BLaER1 treated with 17β-estradiol and CSF1 and Interleukin-3, amounts not matched to agents 10 nM and 100 nM (cell line): ENCODE results near the gene CDKAL1.
"Not testable (repeated sequence)": the region's sequence is repeated elsewhere in the genome, so short reads cannot be mapped to it uniquely, and the experiment has no call there.

Experiments used
- H3K27ac ChIP-seq, 11 experiments: shearing (Covaris generic); formaldehyde crosslinking; 2 replicates each; pipeline ENCODE4 v1.8.1; 2022
- H3K27me3 ChIP-seq, 11 experiments: shearing (Covaris generic); formaldehyde crosslinking; 2 replicates each; pipeline ENCODE4 v1.8.1; 2022
- H3K36me3 ChIP-seq, 11 experiments: shearing (Covaris generic); formaldehyde crosslinking; 2 replicates each; pipeline ENCODE4 v1.8.1; 2022
- H3K4me1 ChIP-seq, 10 experiments: shearing (Covaris generic); formaldehyde crosslinking; 2 replicates each; pipeline ENCODE4 v1.8.1; 2022
- H3K4me2 ChIP-seq, 11 experiments: shearing (Covaris generic); formaldehyde crosslinking; 2 replicates each; pipeline ENCODE4 v1.8.1; 2022
- H3K4me3 ChIP-seq, 10 experiments: shearing (Covaris generic); formaldehyde crosslinking; 2 replicates each; pipeline ENCODE4 v1.8.1; 2022
- H3K9ac ChIP-seq, 11 experiments: shearing (Covaris generic); formaldehyde crosslinking; 2 replicates each; pipeline ENCODE4 v1.8.1; 2022
- H3K9me3 ChIP-seq, 11 experiments: shearing (Covaris generic); formaldehyde crosslinking; replicated peaks in 1 of 11; 2 replicates each; pipeline ENCODE4 v1.8.1; 2022
- H4K20me1 ChIP-seq, 11 experiments: shearing (Covaris generic); formaldehyde crosslinking; 2 replicates each; pipeline ENCODE4 v1.8.1; 2022
- Cebpa-rat ChIP-seq, 11 experiments: shearing (Covaris generic); IDR thresholded peaks; 2 replicates each; pipeline ENCODE4 v1.8.1; 2022

CDKAL1 gene

GRCh38 chr6:21084656-21085055, 550.4 kb downstream of the CDKAL1 start:
- peaks cover 0 to 4% (median 0%) of the 10 kb centered on the region in 11 experiments; a peak in 2 of 22 replicates for H3K9me3 ChIP-seq
- no peaks in the 10 kb centered on the region for H3K27me3 ChIP-seq
- no peaks in the 10 kb centered on the region for H4K20me1 ChIP-seq
- no peak overlapping the region for H3K4me2 ChIP-seq
- peaks cover 0 to 20% (median 9%) of the 10 kb centered on the region in 11 experiments; a peak in 15 of 22 replicates for H3K36me3 ChIP-seq
- H3K4me1 ChIP-seq, result no peaks in the 10 kb centered on the region
- no peak overlapping the region for H3K27ac ChIP-seq
- no peak overlapping the region for H3K4me3 ChIP-seq
- H3K9ac ChIP-seq, result no peak overlapping the region
- TF ChIP-seq Cebpa-rat (IDR thresholded peaks at IDR 0.05), result no peak

- H3K4me2 ChIP-seq, result no peak overlapping the region
- no peaks in the 10 kb centered on the region for H4K20me1 ChIP-seq
- H3K9me3 ChIP-seq, result peaks cover 0 to 4% (median 0%) of the 10 kb centered on the region in 11 experiments; a peak in 2 of 22 replicates
- H3K27ac ChIP-seq, result no peak overlapping the region
- no peaks in the 10 kb centered on the region for H3K4me1 ChIP-seq
- H3K4me3 ChIP-seq, result no peak overlapping the region
- no peaks in the 10 kb centered on the region for H3K27me3 ChIP-seq
- H3K36me3 ChIP-seq, result peaks cover 0 to 20% (median 9%) of the 10 kb centered on the region in 11 experiments; a peak in 15 of 22 replicates
- no peak for TF ChIP-seq Cebpa-rat (IDR thresholded peaks at IDR 0.05)
- no peak overlapping the region for H3K9ac ChIP-seq
Observed at GRCh38 chr6:21085211-21085610, 551.0 kb downstream of the CDKAL1 start.

GRCh38 chr6:21085643-21086042, 551.4 kb downstream of the CDKAL1 start:
- no peaks in the 10 kb centered on the region for H3K4me1 ChIP-seq
- no peak overlapping the region for H3K9ac ChIP-seq
- H3K4me3 ChIP-seq, result no peak overlapping the region
- no peaks in the 10 kb centered on the region for H4K20me1 ChIP-seq
- no peaks in the 10 kb centered on the region for H3K27me3 ChIP-seq
- H3K36me3 ChIP-seq, result peaks cover 0 to 20% (median 9%) of the 10 kb centered on the region in 11 experiments; a peak in 15 of 22 replicates
- TF ChIP-seq Cebpa-rat (IDR thresholded peaks at IDR 0.05), result peak in 1 of 11 experiments; percentile 35; a peak in 1 of 22 replicates
- H3K27ac ChIP-seq, result no peak overlapping the region
- H3K9me3 ChIP-seq, result peaks cover 0 to 4% (median 0%) of the 10 kb centered on the region in 11 experiments; a peak in 1 of 22 replicates
- no peak overlapping the region for H3K4me2 ChIP-seq

DNA sequence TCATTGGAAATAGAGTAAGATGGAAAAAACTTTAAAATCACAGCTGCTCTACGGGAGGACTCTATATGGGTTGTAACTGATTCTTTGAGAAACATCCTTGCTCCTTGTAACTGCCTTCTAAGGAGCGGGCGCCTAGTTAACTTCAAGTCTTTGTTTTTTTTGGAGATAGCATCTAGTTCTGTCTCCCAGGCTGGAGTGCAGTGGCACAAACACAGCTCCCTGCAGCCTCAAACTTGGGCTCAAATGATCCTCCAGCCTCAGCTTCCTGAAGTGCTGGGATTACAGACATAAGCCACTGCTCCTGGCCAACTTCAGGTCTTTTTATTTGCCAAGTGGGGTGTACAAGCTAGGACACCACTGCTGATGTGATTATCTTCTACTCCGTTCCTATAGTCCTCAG, 552.9 kb downstream of the CDKAL1 start:
- Histone ChIP-seq H3K4me3 (no peak overlapping the region), H3K9me3 (peaks cover 0 to 4% (median 0%) of the 10 kb centered on the region in 11 experiments; a peak in 1 of 22 replicates), H3K27me3 (no peaks in the 10 kb centered on the region), H3K9ac (no peak overlapping the region), H3K27ac (no peak overlapping the region), H4K20me1 (no peaks in the 10 kb centered on the region), H3K4me2 (no peak overlapping the region), H3K4me1 (no peaks in the 10 kb centered on the region), H3K36me3 (peaks cover 0 to 20% (median 9%) of the 10 kb centered on the region in 11 experiments; a peak in 15 of 22 replicates)
- no peak for TF ChIP-seq Cebpa-rat (IDR thresholded peaks at IDR 0.05)

DNA sequence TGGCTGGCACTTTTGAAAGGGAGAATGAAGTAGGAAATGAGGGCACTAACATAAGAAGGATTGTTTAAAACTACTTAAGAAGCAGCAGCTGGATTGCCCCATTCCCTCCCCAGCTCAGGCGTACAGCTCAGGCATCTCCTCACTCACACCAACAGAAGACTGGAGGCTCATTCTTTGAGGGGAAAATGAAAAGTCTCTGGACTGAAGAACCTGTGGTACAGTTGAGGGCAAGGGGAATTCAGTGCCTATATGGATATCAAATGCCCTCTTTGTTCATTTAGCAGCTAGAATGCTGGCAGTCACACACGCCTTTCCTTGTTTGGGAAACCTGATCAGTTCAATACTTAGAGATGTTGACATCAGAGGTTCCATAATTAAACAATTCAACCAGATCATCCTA, 557.2 kb downstream of the CDKAL1 start:
- Histone ChIP-seq H3K4me1 (no peaks in the 10 kb centered on the region), H3K9me3 (no peaks in the 10 kb centered on the region), H3K4me3 (no peak overlapping the region), H3K36me3 (peaks cover 0 to 6% (median 4%) of the 10 kb centered on the region in 11 experiments; a peak in 5 of 22 replicates), H3K4me2 (no peak overlapping the region), H3K27ac (no peak overlapping the region), H4K20me1 (no peaks in the 10 kb centered on the region), H3K9ac (no peak overlapping the region), H3K27me3 (no peaks in the 10 kb centered on the region)
- TF ChIP-seq Cebpa-rat (IDR thresholded peaks at IDR 0.05), result no peak

DNA sequence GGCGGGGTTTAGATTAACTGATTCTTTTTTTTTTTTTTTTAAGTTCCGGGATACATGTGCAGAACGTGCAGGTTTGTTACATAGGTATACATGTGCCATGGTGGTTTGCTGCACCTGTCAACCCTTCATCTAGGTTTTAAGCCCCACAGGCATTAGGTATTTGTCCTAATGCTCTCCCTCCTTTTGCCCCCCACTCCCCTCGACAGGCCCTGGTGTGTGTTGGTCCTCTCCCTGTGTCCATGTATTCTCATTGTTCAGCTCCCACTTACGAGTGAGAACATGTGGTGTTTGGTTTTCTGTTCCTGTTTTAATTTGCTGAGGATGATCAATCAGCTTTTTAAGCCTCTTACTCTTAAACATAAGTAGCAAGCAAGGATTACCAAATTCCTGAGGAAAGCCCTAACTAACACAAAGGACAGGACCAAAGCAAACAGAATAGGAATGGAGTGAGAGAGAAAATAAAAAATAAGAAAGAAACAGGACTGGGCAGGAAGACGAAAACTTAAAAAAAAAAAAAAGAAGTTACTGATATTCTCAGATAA, 558.0 kb downstream of the CDKAL1 start:
- H3K4me1 ChIP-seq, H3K27me3 ChIP-seq, H3K27ac ChIP-seq, H4K20me1 ChIP-seq, H3K36me3 ChIP-seq, H3K9me3 ChIP-seq, H3K9ac ChIP-seq, H3K4me3 ChIP-seq, H3K4me2 ChIP-seq: not testable (repeated sequence)

- TF ChIP-seq Cebpa-rat (IDR thresholded peaks at IDR 0.05), result no peak
- Histone ChIP-seq H3K36me3 (peaks cover 0 to 13% (median 0%) of the 10 kb centered on the region in 11 experiments; a peak in 1 of 22 replicates), H3K27me3 (no peaks in the 10 kb centered on the region), H3K27ac (no peak overlapping the region), H3K4me3 (no peak overlapping the region), H4K20me1 (no peaks in the 10 kb centered on the region), H3K4me2 (no peak overlapping the region), H3K9ac (no peak overlapping the region), H3K9me3 (peaks cover 0 to 8% (median 5%) of the 10 kb centered on the region in 11 experiments; a peak in 2 of 22 replicates), H3K4me1 (peaks cover 13 to 21% (median 19%) of the 10 kb centered on the region in 10 experiments)
Observed at GRCh38 chr6:21095462-21095861, 561.2 kb downstream of the CDKAL1 start.

GRCh38 chr6:21098134-21098533, 563.9 kb downstream of the CDKAL1 start:
- no peaks in the 10 kb centered on the region for H3K27me3 ChIP-seq
- H3K36me3 ChIP-seq, result peaks cover 0 to 13% (median 5%) of the 10 kb centered on the region in 11 experiments; a peak in 5 of 22 replicates
- peaks cover 0 to 16% (median 7%) of the 10 kb centered on the region in 11 experiments; a peak in 7 of 22 replicates for H3K9me3 ChIP-seq
- H3K4me2 ChIP-seq, result no peak overlapping the region
- H3K4me3 ChIP-seq, result no peak overlapping the region
- H4K20me1 ChIP-seq, result no peaks in the 10 kb centered on the region
- no peak overlapping the region for H3K27ac ChIP-seq
- peaks cover 22 to 38% (median 33%) of the 10 kb centered on the region in 10 experiments for H3K4me1 ChIP-seq
- H3K9ac ChIP-seq, result no peak overlapping the region
- no peak for TF ChIP-seq Cebpa-rat (IDR thresholded peaks at IDR 0.05)

DNA sequence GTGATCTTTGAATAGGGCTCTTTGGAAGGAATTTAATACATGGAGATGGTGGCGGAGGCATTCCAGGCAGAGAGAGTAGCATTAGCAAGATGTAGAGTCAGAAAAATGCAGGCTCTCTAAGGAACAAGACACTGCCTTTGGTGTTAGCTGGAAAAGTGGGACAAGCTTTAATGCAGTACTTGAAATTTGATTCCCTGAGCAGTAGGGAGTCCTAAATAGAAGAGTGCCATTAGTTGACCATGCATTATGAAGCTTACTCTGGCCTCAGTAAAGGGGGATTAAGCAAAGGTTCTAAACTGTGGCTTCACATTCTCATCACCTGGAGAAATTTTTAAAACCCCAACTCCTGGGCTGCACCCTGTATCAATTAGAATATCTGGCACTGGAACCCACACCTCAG, 564.5 kb downstream of the CDKAL1 start:
- H3K36me3 ChIP-seq, result peaks cover 0 to 13% (median 1%) of the 10 kb centered on the region in 11 experiments; a peak in 5 of 22 replicates
- no peak overlapping the region for H3K4me3 ChIP-seq
- H3K9ac ChIP-seq, result no peak overlapping the region
- H3K4me2 ChIP-seq, result peak overlapping the region in 7 of 11 experiments; percentile 59 to 86 (median 78); a peak in 7 of 22 replicates
- H4K20me1 ChIP-seq, result no peaks in the 10 kb centered on the region
- H3K27me3 ChIP-seq, result no peaks in the 10 kb centered on the region
- no peak for TF ChIP-seq Cebpa-rat (IDR thresholded peaks at IDR 0.05)
- H3K9me3 ChIP-seq, result peaks cover 0 to 16% (median 7%) of the 10 kb centered on the region in 11 experiments; a peak in 7 of 22 replicates
- peaks cover 22 to 38% (median 33%) of the 10 kb centered on the region in 10 experiments for H3K4me1 ChIP-seq
- peak overlapping the region in 5 of 11 experiments; percentile 72 to 83 (median 79); a peak in 2 of 22 replicates for H3K27ac ChIP-seq
